ENCODE measurements around the gene TEF.

The TEF gene

DNA sequence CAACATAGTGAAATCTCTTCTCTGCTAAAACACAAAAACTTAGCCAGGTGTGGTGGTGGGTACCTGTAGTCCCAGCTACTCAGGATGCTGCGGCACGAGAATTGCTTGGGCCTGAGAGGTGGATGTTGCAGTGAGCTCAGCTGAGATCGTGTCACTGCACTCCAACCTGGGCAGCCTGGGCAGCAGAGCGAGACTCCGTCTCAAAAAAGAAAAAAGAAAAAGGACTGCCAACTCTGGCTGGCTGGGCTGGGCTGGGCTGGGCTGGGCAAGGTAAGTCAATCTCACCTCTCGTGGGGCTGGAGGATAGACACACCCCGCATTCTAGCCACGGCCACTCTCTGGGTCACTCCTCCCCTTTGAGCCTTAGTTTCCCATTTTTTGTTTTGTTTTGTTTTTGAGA lies 26.9 kb downstream of the TEF start:
- TF ChIP-seq GATA3 (IDR thresholded peaks at IDR 0.05; ENCODE audit: low read depth, low read length), result no peak
- TF ChIP-seq GATA2 (IDR thresholded peaks at IDR 0.05; ENCODE audit: low read depth, low read length), result no peak

DNA sequence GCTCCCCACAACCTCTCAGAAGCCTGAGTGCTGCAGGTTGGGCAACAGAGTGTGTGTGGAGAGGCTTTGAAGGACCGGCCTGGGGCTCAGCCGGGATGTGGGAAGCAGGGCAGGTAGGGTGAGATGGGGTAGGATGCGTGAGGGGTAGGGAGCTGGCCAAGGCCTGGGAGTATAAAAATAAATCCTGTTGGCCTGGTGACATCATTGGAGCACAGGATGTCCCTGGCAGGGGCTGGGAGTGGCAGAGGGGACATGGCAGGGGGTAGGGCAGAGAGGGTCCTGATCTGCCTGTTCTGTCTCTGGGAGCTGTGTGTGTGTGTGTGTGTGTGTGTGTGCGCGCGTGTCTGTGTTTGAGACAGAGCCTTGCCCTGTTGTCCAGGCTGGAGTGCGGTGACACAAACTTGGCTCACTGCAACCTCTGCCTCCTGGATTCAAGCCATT lies 28.6 kb downstream of the TEF start:
- TF ChIP-seq GATA2 (IDR thresholded peaks at IDR 0.05; ENCODE audit: low read depth, low read length) (no peak), GATA3 (IDR thresholded peaks at IDR 0.05; ENCODE audit: low read depth, low read length) (no peak)

DNA sequence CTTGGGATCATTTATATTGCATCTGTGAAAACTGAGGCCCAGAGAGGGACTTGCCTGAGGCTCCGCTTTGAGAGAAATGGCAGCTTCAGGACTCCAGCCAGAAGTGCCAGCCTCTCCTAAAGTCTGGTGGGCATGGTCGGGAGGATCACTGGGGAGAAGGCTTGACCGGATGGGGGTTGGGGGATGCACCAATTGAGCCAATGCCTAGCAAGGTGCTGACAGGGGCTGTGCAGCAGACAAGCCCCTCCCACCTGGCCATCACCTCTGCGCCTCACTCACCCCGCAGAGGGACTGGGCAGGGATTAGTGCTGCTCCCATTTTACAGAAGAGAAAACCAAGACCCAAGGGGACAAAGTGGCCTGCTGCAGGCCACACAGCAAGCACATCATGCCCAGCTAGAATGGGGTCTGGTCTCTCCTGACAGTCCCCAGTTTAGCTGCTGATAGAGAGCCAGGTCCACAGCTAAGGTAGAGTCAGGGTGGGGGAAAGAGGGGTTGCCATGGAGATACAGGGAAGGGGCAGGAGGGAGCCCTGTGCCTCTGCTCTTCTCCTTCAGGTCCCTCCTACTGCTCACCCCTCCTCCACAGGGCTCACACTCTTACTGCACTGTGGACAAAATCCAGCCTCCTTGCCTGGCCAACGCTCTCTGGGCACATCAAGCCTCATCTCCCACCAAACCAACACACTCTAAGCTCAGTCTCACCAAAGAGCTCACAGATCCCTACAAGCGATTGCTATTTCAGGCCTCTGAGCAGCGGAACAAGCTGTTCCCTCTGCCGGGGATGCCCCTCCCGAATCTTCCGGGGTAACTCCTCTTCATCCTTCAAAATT lies 29.5 kb downstream of the TEF start:
- TF ChIP-seq GATA3 (IDR thresholded peaks at IDR 0.05; ENCODE audit: low read depth, low read length) (no peak), GATA2 (IDR thresholded peaks at IDR 0.05; ENCODE audit: low read depth, low read length) (no peak)

DNA sequence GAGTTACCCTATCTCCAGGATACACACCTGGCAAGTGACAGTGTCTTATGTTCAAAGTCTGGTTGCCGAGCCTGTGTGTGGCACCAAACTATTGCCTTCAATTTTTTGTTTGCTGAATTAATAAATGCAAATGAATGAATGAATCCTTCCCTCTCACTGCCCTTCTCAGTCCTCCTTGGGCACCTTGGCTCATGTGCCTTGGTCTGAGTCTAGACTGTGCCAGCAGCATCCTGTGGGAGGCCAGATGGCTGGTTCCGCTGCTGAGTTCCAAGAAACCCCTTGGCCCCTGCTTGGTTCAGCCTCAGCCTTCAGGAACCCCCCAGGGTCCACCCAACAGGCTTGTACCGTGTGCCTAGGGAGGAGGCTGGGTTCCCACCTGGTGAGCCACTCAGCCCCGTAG lies 33.8 kb downstream of the TEF start:
- no peak for TF ChIP-seq GATA2 (IDR thresholded peaks at IDR 0.05; ENCODE audit: low read depth, low read length)
- no peak for TF ChIP-seq GATA3 (IDR thresholded peaks at IDR 0.05; ENCODE audit: low read depth, low read length)

DNA sequence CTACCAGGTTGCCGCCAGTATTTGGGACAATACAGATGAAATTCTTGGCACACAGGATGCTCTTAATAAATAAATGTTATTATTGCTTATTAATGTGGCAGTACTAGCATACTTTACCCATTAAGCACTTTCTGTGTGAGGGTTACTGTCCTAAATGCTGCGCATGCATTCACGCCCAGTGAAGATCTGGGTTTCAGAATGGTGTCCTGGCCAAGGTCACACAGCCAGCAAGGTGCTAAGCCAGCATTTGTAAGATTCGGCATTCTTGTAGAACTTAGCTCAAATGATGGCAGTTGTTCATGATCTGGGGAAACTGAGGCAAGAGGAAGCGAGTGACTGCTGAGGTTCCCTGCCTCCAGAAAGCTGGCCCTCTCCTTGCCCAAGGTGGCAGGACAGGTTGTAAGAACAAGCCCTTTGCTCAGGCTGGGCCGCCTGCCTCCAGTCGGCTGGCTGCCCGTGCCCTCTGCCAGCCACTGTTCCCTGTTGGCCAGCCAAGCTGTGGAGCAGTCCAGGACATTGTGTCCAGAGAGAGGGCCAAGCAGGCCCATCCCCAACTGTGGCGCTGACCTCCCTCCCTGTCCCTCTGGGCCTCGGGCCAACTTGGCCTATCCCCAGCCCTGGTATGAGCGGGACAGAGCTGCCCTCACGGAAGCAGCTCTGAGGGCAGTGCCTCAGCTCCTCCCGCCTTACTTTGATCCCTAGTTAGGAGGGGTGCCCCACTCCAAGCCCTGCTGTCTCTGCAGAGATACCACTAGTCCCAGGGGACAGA lies 36.1 kb downstream of the TEF start:
- no peak for TF ChIP-seq GATA2 (IDR thresholded peaks at IDR 0.05; ENCODE audit: low read depth, low read length)
- no peak for TF ChIP-seq GATA3 (IDR thresholded peaks at IDR 0.05; ENCODE audit: low read depth, low read length)

DNA sequence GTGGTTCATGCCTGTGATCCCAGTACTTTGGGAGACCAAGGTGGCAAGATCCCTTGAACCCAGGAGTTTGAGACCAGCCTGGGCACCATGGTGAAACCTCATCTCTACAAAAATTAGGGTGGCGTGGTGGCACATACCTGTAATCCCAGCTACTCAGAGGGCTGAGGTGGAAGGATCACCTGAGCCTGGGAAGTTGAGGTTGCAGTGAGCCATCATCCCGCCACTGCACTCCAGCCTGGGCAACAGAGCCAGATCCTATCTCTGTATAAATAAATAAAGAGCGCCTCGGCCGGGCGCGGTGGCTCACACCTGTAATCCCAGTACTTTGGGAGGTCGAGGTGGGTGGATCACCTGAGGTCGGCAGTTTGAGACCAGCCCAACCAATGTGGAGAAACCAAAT lies 37.0 kb downstream of the TEF start:
- no peak for TF ChIP-seq GATA3 (IDR thresholded peaks at IDR 0.05; ENCODE audit: low read depth, low read length)
- no peak for TF ChIP-seq GATA2 (IDR thresholded peaks at IDR 0.05; ENCODE audit: low read depth, low read length)

DNA sequence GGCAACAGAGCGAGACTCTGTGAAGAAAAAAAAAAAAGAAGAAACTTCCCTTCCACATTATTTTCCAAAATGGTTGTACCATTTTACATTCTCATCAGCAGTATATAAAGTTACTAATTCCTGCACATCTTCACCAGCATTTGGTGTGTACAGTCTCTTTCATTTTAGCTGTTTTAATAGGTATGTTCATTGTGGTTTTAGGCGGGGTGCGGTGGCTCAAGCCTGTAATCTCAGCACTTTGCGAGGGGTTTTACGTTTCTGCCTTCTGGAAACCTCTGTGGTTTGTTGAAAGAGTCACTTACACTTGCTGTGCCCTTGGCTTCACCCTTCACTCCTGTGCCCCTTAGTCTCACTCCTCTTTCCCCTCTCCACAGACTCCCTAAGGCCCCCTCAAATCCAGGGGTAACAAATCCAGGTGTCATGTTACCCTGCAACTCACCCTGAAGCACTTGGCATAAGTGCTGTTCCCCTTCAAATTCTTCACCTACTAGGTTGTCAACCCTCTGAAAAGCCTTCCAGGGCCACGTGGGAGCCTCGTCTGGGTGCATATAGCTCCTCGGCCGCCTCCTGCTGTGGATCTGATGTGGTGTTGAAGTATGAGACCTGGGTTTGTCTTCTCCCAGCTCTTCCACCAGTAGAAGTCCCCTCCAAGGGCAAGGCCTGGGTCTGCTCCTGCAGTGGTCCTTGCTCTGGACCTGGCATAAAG lies 44.1 kb downstream of the TEF start:
- no peak for TF ChIP-seq GATA3 (IDR thresholded peaks at IDR 0.05; ENCODE audit: low read depth, low read length)
- no peak for TF ChIP-seq GATA2 (IDR thresholded peaks at IDR 0.05; ENCODE audit: low read depth, low read length)

DNA sequence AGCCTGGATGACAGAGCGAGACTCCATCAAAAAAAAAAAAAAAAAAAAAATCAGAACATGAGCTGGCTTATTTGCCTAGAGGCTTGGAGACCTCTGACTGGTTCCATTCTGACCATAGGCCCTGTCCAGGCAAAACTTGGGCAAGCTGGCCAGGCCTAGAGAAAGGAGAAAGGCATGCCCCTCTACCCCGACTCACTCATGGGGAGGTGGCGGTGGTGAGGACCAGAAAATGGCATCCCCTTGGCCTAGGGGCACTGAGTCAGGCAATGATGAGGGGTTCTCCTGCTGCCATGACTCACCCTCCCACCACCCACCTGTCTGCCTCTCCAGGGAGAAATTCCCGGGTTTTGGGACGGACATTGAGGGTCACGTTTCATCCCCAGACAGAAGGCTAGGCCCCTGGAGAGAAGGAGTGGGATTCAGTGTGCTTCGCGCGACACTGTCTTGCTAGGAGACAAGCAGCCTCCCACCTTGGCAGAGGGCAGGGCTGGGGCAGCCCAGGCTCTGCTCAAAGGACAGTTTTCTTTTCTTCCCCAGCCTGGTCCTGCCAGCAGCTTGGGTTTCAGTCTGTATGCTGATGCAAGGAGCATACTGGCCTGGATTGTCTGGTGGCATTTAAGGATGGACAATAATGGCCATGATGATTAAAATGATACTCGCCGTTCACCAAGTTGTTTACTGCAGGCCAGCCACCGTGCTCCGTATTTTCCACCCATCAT lies 47.6 kb downstream of the TEF start:
- TF ChIP-seq GATA3 (IDR thresholded peaks at IDR 0.05; ENCODE audit: low read depth, low read length) (no peak), GATA2 (IDR thresholded peaks at IDR 0.05; ENCODE audit: low read depth, low read length) (no peak)

DNA sequence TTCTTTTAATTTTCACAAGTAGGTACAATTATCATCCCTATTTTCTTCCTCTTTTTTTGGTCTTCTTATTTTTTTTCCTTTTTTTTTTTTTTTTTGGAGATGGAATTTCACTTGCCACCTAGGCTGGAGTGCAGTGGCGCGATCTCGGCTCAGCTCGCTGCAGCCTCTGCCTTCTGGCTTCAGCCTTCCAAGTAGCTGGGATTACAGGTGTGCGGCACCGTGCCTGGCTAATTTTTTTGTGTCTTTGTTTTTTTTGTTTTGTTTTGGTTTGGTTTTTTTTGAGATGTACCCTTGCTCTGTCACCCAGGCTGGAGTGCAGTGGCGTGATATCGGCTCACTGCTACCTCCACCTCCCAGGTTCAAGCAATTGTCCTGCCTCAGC lies 48.2 kb downstream of the TEF start:
- no peak for TF ChIP-seq GATA3 (IDR thresholded peaks at IDR 0.05; ENCODE audit: low read depth, low read length)
- no peak for TF ChIP-seq GATA2 (IDR thresholded peaks at IDR 0.05; ENCODE audit: low read depth, low read length)

DNA sequence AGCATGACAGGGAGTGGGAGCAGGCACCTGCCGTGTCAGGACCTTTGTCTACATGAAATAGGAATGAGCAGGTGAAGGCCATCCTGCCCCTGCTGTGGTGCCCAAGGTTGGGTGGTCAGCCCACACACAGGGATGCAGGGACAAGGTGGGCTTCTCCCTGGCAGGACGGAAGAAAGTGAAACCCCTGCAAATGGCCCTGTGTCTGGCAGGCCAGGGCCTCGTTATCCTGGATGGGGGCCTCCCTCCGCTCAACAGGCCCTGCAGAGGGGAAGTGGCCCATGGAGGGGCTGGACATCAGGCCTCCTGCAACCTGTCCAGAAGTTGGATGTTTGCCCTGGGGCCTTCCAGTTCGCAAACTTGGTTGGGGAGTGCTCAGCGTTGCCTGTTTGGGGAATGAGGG lies 49.9 kb downstream of the TEF start:
- no peak for TF ChIP-seq GATA2 (IDR thresholded peaks at IDR 0.05; ENCODE audit: low read depth, low read length)
- TF ChIP-seq GATA3 (IDR thresholded peaks at IDR 0.05; ENCODE audit: low read depth, low read length), result no peak

DNA sequence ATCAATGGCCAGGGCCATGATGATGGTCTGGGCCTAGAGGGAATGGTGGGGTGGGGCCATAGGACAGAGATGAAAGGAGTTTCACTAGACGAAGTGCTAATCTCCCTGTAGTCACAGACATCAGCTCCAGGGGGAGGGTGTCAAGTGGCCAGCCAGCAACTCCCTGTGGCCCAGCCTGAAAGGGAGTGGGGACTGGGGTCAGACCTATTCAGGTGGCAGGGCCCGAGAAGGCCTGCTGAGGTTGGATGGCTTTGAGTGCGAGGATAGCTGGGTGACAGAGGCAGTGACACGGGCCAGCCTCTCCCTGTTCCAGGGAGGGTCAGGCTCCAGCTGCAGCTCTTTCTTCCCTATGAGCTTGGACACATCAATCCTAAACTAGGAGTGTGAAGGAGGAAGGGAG lies 53.8 kb downstream of the TEF start:
- TF ChIP-seq GATA2 (IDR thresholded peaks at IDR 0.05; ENCODE audit: low read depth, low read length) (no peak), GATA3 (IDR thresholded peaks at IDR 0.05; ENCODE audit: low read depth, low read length) (no peak)

DNA sequence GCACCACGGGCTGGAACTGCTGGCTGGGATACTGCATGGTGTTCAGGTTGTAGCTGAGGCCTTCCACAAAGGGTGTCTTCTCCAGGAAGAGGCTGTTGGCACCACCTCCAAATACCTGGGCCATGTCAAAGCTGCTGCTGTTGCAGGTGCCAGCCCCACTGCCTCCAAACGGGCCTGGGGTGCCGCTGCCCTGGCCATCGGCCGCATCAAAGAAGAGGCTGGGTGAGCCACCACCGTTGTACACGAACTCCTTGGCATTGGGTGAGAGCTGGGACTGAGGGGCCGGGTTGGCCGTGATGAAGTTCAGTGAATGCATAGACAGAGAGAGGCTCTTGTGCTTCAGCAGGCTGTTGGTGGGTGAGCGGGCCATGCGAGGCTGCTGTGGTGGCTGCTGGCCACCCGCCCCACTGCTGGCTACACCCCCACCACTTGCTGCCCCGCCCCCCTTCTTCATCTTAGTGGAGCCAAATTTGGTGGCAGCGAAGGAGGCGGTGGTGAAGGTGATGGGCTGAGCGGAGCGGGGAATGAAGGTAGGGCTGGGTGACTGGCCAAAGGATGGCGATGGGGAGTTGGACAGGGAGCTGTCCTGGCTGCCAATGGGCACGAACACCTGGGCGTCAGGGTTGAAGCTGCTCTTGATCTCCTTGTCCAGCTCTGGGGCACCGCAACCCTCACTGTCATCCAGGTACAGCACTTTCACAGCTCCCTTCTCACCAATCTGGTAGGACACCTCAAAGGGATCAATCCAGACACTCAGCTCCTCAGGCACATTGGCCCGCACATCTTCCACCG lies 54.8 kb downstream of the TEF start:
- TF ChIP-seq GATA2 (IDR thresholded peaks at IDR 0.05; ENCODE audit: low read depth, low read length) (no peak), GATA3 (IDR thresholded peaks at IDR 0.05; ENCODE audit: low read depth, low read length) (no peak)

DNA sequence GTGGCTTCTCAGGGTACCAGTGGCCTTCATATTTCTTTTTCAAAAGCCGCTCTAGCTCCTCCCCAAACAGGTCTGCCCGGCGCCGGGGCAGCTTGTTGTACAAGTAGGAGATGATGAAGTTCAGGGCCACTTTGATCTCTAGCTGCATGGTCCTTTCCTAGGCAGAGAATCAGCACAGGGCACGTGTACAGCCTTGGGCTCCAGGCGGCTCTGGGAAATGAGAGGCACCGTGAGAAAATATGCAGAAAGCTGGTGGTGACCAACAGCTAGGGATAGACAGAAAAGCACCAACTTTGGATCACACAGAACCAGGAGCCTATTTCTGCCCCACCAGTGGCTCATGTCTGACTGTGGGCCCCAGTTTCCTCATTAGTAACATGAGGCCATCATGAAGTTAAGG lies 55.5 kb downstream of the TEF start:
- no peak for TF ChIP-seq GATA3 (IDR thresholded peaks at IDR 0.05; ENCODE audit: low read depth, low read length)
- TF ChIP-seq GATA2 (IDR thresholded peaks at IDR 0.05; ENCODE audit: low read depth, low read length), result no peak

Measured in SH-SY5Y (cell line).